NCI-H2171 treated with DMSO at 0.1 percent for 48 hours (cell line): ENCODE results near the gene FABP3.

Experiments
- DNase-seq: peaks from one replicate; lab custom pipeline; 2025; lab: John Stamatoyannopoulos, UW

The FABP3 gene

DNA sequence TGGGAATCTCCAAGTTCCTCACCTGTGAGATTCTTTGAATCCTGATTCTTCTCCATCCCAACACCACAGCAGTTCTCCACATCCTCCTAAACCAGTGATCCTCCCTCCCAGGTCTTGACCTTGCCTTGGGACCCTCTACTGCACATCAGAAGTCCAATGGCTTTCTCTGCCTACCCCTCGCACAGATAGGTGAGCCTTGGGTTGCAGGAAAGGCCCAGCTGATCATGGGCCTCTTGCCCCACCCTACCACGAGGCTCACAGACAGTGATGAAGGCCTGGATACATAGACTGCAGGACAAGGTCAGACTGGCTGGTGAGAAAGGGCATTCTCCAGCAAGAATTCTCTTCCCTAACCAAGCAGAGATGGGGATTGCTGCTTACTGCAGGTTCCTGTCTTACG lies 825 bp downstream of the FABP3 start:
- DNase-seq: no peak

DNA sequence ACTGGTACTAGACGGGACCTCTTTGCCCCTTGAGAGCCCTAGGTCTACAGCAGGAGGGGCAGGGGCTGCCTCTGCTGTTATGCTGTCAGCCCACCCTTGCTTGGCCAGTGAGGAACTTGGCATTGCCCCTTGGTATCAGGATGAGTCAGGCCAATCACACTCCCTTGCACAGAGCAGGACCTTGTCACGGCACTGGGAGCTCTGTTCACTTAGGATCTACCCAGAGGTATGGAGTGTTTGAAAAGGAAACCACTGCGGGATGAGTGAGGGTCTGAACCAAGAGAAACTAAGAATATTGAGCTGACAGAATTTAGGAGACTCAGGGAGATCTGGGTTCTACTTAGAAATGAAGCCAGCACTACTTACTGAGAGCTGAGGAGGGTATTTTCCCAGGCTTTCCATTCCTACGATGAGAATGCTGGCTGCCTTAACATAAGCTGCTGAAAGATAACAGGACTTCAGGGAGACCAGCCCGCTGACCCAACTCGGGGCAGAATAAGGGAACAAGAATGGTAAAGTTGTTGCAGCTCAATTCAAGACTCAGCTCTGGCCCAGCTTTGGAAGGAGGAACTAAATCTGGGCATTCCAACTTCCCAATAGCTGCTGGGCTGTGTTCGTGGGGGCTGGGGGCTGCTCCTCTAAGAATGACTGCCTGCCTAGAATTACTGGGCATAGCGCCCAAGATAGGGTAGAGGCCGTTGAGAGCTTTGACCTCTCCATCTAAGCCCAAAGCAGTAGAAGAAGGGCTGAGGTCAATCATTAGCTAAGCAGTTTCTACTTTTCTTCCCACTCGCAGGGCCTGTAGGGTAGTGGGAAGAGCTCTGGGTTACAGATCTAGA lies 1.5 kb downstream of the FABP3 start:
- no peak for DNase-seq

DNA sequence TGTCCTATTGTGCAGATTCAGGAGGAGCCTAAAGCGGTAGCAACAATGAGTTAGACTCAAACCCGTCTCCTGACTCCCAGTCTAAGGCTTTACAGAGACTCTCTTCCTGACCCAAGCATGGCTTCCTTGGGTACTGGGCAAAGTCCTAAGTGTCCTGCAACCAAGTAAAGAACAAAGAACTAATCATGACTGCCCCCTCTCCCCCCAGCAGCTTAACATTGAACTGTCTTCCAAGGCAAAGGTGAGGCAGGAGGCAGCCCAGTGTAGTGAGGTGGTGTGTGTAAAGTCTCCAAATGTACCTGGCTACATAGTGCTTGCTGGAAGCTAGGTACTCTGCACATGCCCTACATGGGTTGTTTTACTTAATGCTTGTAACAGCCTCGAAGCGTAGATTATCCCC lies 2.3 kb downstream of the FABP3 start:
- DNase-seq: no peak

DNA sequence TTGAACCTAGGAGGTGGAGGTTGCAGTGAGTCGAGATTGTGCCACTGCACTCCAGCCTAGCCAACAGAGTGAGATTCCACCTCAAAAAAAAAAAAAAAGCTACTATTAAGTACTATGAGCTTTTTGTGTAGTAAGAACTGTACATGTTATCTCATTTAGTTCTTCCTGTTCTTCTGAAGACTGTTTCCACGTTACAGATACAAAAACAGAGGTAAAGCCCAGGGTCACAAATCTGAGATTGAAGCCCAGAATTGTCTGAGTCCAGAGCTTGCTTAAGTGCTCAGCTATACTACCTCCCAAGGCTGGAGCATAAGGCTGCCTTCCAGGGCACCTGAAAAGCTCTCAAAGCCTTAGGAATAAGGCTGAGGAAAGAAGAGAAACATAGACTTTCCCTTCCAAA lies 2.9 kb downstream of the FABP3 start:
- DNase-seq: no peak

DNA sequence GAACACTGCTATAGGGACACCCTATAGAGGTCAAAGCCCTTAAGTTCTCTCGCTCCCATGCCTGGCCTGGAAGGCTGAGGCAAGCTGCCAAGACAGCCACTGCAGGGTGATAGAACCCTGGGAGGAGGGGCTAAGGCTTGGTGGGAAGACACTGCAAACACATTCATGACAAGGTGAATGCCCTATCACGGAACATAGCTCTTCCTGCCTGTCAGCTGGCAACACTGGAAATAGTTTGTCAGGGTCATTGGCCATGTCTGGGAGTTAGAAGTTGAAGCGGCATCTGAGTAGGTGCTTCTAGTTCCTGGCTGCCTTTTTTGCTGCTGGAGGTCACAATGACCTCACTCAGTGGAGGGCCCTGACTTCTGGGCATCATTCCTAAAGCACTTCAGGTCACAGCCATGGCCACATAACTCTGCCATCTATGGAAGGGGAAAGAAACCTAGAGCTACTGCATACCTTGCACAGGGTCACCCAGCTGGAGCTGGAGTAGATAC lies 4.2 kb downstream of the FABP3 start:
- DNase-seq: no peak

DNA sequence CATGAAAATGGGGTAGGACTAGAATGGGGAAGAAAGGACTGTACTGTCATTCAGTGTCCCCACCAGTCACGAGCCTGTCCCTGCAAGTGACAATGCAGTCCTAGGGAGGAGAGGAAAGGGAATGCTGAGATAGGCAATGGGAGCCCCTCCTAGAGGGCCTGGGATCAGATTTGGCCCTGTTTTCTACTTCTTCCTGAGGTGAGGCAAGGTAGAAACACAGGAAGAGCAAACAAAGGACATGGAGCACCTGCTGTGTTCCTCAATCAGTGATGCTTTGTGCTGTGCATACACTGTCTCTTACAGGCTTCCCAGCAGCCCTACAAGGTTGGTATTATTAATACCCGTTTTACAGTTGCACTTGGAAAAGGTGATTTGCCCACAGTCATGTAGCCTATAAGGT lies 6.1 kb downstream of the FABP3 start:
- no peak for DNase-seq

DNA sequence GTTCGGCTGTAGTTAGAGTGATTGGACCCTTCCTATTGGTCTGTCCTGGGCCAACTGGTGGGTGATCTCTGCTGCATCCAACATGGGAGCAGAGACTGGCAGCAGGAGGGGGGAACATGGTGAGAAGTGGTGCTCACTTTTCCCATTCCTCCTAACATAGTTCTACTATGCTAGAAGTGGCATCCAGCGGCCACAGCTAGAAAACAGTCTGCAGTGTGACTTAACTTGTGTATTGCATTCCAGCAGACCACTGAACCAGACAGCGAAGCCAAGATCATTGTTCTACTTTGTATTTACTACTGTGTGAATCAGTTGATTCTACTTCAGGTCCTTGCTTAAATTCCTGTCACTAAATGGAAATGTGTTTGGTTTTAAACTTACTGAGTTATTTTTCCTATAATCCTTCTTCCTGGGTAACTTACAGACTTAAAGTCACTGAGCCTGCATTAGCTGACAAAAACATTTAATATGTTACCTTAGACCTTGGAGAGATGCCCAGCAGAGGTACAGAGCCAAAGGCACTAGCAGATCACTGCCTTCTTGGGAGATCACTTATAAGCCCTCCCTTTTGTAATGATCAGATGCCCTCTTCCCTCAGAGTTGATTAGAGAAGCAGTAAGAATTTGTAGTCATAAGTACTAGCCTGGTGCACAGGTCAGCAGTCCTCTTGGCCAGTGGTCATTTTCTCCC lies 8.2 kb downstream of the FABP3 start:
- no peak for DNase-seq

DNA sequence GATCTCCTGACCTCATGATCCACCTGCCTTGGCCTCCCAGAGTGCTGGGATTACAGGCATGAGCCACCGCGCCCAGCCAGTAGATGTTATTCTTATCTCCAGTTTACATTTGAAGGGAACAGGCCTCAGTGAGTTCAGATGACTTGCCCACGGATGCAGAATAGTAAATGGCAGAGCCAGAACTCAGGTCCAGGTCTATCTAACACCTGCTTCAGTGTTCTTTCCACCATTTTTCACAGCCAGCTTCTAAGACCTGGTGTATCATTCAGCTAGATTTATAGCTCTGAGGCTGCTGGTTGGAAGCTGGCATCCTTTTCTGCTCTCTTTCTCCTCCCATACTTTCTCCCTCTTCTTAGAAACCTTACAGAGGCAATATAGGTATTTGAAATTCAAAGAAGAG lies 10.8 kb downstream of the FABP3 start:
- DNase-seq: no peak

DNA sequence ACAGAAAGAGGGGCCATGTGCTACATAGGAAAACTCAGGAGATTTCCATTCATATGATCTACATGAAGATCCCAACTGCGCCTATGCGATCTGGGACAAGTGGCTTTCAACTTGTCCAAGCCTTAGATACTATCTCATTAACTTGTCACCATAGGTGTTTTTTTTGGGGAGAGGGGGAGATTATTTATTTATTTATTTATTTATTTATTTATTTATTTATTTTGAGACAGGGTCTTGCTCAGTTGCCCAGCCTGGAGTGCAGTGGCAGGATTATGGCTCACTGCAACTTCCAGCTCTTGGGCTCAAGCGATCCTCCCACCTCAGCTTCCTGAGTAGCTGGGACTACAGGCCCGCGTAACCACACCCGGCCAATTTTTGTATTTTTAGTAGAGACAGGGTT lies 11.3 kb downstream of the FABP3 start:
- DNase-seq: no peak

DNA sequence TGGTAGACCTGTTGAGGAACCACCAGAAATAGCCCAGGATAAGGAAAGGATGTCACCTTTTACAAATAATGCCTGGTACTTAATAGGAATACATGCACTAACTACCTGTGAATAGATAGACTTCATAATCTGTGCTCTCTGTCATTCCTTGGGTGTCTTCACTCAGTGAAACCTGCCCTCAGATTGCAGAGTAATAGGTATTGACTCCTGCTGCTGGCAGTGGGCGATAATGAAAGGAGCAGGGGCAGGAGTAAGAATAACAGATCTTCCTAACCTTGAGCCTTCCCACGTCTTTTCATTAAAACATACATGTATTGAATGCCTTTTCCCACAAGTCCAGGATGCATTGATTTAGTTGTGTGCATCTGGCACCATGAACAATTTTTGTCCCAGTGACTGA lies 16.4 kb downstream of the FABP3 start:
- no peak for DNase-seq

DNA sequence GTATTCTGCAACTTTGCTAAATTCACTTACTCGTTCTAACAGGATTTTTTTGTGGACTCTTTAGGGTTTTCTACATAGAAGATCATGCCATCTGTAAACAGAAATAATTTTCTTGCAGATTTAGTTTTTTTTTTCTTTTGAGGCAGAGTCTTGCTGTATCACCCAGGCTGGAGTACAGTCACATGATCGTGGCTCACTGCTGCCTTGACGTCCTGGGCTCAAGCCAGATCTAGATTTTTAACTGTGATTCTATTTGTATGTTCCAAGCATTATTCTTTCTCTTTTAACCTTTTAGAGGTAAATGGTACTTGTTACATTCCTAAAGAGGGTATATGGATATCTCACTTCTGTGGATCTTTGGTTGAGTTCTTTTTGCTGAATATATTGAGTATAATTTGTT lies 18.6 kb downstream of the FABP3 start:
- DNase-seq: no peak

DNA sequence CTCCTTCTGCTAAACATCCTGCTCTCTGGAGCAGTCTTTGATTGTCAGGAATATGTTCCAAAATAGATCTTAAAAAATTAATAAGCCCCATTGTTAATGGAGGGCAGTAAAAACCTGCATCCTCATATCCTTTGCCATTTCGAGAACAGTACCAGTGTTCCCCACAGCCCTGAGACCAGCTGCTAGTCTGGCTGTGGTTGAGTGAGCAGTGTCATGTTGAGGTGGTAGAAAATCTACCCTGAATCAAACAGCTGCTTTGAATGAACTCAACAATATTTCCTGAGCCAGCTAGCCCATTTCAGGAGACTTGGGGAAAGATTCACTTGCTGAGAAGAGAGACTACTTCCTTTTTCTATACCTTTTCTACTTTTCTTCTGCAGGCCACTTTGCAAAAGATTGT lies 24.4 kb downstream of the FABP3 start:
- DNase-seq: peak; percentile 32

DNA sequence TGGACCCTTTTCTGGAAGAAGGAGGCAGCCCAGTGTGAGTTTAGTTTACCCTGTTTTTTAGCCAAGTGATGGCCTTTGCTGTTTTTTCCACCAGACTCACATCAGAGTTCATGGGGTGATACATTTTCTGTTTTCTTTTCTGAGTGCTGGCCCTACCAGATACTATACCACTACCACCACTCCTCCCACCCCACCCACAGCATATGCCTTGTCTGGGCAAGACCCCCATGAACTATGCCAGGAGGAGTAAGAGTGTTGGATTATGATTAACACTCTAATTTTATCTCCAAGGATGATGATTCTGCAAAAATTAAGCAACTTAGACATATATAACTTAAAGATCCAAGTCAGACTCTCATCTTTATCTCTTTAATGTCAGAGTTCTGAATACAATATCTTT lies 26.1 kb downstream of the FABP3 start:
- DNase-seq: no peak

DNA sequence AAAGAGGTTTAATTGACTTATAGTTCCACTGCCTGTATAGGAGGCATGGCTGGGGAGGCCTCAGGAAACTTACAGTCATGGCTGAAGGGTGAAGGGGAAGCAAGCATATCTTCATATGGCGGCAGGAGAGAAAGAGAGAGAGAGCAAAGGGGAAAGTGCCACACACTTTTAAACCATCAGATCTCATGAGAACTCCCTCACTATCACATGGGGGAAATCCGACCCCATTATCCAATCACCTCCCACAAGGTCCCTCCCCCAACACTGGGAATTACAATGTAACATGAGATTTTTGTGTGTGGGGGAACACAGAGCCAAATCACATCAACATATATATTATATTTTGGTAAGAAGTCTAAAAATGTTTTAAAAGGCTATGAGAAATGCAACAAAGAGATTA lies 27.2 kb downstream of the FABP3 start:
- DNase-seq: peak; percentile 42

DNA sequence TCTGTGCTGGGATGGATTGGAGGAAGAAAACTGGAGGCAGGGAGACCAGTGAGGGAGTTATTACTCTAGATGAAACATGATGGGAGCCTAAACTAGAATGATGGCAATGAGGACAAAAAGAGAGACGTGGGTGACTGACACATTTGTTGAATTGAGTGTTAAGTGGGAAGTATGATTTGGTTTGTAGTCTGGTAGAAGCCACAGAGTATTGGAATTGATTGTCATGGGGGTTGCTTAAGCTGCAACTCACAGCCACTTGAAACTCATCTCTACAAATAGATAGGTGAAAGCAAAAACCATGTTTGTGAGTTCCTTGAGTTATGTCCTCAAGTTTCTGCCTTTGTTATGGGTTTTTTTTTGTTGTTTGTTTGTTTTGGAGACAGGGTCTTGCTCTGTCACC lies 28.4 kb downstream of the FABP3 start:
- DNase-seq: no peak

DNA sequence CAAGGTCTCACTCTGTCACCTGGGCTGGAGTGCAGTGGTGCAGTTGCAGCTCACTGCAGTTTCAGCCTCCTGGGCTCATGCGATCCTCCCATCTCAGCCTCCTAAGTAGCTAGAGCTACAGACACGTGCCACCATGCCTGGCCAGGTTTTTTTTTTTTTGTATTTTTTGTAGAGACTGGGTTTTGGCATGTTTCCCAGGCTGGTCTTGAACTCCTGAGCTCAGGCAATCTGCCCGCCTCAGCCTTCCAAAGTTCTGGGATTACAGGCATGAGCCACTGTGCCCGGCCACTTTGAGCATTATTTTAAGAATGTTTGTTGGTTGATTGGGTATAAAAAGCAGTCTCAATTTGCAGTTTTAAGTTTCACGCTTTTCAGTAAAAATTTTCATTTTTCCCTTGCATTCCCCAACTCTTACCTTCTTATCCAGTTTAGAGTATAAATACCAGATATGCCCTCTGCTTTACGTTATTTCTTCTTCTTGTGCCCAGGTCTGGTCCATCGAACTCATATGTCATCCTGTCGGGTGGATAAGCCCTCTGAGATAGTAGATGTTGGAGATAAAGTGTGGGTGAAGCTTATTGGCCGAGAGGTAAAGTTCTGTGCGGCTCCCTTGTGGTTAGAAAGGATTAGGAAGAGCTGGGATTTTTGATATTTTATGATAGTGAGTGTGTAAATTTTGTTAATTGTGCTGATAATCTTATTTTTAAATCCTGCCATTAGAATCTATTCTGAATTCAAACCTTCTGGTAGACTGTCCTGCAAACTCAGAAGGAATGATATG lies 36.0 kb downstream of the FABP3 start:
- peak; percentile 24 for DNase-seq

DNA sequence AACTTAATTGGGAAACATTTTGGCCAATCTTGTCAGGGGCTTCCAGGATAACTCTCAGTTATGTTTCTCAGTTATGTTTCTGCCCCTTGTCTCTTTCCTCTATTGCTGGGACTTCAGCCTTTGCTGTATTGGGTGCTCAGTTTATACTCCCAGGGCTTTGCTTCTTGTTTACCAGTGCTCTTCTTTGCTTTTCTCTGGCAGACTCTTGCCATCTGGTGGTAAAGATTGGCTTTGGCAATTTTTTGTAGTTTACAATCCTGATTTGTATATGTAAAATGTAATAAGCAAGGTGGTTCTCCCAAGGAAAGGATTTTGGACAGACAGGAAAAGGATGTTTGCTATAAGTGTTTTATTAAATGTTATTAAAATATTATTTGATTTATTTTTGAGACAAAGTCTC lies 37.9 kb downstream of the FABP3 start:
- peak; percentile 72 for DNase-seq

DNA sequence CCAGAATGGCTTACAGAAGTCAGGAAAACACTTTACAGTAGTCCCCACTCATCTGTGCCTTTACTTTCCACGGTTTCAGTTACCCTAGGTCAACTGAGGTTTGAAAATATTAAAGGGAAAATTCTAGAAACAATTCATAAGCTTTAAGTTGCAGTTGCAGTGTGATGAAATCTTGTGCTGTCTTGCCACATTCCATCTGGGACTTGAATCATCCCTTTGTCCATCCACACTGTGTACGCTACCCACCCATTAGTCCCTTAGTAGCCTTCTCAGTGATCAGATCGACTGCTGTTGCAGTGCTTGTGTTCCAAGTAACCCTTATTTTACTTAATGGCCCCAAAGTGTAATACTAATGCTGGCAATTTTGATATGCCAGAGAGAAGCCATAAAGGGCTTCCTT lies 45.5 kb downstream of the FABP3 start:
- no peak for DNase-seq

DNA sequence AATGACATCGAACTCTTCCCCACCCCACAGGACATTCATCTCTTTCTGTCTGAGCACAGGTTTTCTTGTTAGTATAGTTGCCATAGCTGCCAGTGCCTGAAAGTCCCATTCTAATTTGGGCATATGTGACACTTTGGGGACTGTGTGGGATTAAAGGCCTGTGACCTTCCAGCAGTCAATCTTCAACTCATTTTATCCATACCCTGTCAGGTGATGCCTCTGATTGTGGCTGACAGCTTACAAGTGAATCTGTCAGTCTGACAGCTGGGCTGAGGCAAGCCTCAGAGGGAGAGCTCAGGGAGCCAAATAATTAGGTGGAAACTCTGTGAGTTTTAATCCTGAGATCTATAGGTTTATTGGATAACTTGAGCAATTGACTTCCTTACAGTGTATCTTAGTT lies 46.4 kb downstream of the FABP3 start:
- DNase-seq: no peak

DNA sequence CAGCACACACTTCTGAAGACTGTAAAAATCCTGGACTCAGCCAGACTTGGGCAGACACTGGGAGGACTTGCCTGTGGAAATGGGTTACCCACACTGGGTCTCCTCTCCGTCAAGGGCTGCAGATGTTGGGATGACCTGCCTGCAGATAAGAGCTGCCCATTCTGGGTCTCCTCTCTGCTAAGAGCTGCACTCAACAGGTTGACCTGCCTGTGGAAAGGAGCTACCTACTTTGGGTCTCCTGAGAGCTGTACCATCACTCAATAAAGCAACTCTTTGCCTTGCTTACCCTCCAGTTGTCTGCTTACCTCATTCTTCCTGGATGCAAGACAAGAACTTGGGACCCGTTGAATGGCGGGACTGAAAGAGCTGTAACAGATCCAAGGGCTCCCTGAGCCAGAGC lies 47.9 kb downstream of the FABP3 start:
- no peak for DNase-seq

DNA sequence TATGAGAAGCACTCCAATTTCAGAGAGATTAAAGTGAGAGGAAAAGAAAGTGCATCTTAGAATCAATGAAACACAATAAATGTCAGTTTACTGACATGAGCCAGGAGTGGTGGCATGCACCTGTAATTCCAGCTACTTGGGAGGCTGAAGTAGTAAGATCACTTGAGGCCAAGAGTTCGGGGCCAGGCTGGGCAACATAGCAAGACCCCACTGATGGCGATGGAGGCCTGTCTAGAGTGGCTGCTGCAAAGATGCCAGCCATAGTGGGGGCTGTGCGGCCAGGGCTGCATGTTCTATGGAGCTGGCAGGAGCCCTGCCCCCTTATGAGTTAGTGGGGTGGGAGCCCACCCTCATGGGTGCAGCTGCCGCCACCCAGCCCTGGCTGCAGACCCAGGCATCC lies 48.8 kb downstream of the FABP3 start:
- no peak for DNase-seq

DNA sequence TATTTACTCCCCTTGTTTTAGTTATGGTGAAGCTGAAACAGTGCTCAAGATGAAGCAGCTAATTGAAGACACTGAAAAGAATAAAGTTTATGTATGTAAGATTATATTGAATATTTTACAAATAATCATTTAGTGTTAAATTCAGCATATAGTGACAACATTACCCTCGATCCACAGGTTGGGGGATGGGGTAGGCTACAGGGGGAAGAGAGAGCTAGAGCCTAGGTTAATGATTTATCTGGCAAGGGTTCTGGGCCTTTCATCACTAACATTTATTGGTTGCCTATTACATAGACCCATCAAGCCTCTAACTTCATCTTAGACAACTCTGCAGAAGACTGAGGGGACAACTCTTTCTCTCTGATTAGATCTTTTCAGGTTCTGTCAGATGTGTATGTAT lies 54.7 kb downstream of the FABP3 start:
- DNase-seq: no peak

DNA sequence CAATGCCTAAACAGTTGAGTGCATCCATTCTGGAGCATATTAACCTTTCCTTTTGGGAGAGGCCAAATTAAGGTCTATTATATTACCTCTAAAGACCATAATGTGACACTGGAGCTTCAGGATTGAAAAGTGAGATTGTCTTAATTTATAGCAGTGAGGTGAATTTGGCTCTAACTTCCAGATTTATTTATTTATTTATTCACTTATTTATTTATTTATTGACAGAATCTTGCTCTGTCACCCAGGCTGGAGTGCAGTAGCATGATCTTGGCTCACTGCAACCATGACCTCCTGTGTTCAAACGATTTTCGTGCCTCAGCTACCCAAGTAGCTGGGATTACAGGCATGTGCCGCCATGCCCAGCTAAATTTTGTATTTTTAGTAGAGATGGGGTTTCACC lies 57.0 kb downstream of the FABP3 start:
- DNase-seq: peak; percentile 76
